PC-9 (cell line): Measurements from ENCODE around the gene ANKRD33B. TPM values are rescaled to one million over a fixed set of nuclear protein-coding genes. Genes with fewer than 3 reads are reported as not detected.

Source experiments
- BruUV-seq: library from RNA; stranded (reverse); fragments of 400-500 nt; replicated peaks from 2 replicates; lab custom pipeline; 2021; lab: Mats Ljungman, UMichigan
- CTCF ChIA-PET: fragments of 300-600 bp; sonication (Branson Sonifier 250); formaldehyde crosslinking; loops from one replicate; lab custom pipeline; 2022; ENCODE audit warnings: antibody characterized with exemption; lab: Charles Lee
- POLR2A ChIA-PET: fragments of 300-600 bp; sonication (Branson Sonifier 250); formaldehyde crosslinking; loops from one replicate; lab custom pipeline; 2022; ENCODE audit warnings: antibody characterized with exemption; ENCODE audit not compliant: unreplicated experiment; lab: Charles Lee
- DNase-seq, 2 experiments: peaks; one replicate each; pipeline versions ENCODE4 v3.0.0 to v3.0.0-alpha.2; 2015 to 2022; ENCODE audit warnings: mixed read lengths in 1 of 2
- H2AFZ ChIP-seq: fragments of 200-600 bp; sonication (generic); 2 replicates; pipeline ENCODE4 v1.8.1; 2017; ENCODE audit warnings: antibody characterized with exemption
- H3F3A ChIP-seq: fragments of 200-600 bp; sonication (generic); 2 replicates; pipeline ENCODE4 v1.8.1; 2017; ENCODE audit warnings: antibody characterized with exemption, mild to moderate bottlenecking, low read depth; ENCODE audit not compliant: insufficient read depth
- H3K27ac ChIP-seq: fragments of 200-600 bp; sonication (generic); 2 replicates; pipeline ENCODE4 v1.6.1; 2016; ENCODE audit warnings: mixed run types
- H3K27me3 ChIP-seq: fragments of 200-600 bp; sonication (generic); 2 replicates; pipeline ENCODE4 v1.6.1; 2016; ENCODE audit warnings: low read depth, mixed run types; ENCODE audit not compliant: insufficient read depth
- H3K36me3 ChIP-seq: fragments of 200-600 bp; sonication (generic); 2 replicates; pipeline ENCODE4 v1.6.1; 2016; ENCODE audit warnings: low read depth, mixed run types
- H3K4me1 ChIP-seq: fragments of 200-600 bp; sonication (generic); replicated peaks from 2 replicates; pipeline ENCODE4 v1.6.1; 2016; ENCODE audit warnings: mixed run types; ENCODE audit not compliant: insufficient read depth
- H3K4me2 ChIP-seq: fragments of 200-600 bp; sonication (generic); 2 replicates; pipeline ENCODE4 v1.6.1; 2017; ENCODE audit warnings: mixed run types
- H3K4me3 ChIP-seq: fragments of 200-600 bp; sonication (generic); 2 replicates; pipeline ENCODE4 v1.6.1; 2016; ENCODE audit warnings: mixed run types
- H3K79me2 ChIP-seq: fragments of 200-600 bp; sonication (generic); 2 replicates; pipeline ENCODE4 v1.6.1; 2017; ENCODE audit warnings: low read depth, mixed run types
- H3K9me2 ChIP-seq: fragments of 200-600 bp; sonication (generic); 2 replicates; pipeline ENCODE4 v1.8.1; 2017; ENCODE audit warnings: mild to moderate bottlenecking; ENCODE audit not compliant: insufficient read depth
- H3K9me3 ChIP-seq: fragments of 200-600 bp; sonication (generic); 2 replicates; pipeline ENCODE4 v1.8.1; 2016; ENCODE audit warnings: low read depth; ENCODE audit not compliant: insufficient read depth
- H4K20me1 ChIP-seq: fragments of 200-600 bp; sonication (generic); 2 replicates; pipeline ENCODE4 v1.8.1; 2017; ENCODE audit not compliant: insufficient read depth
- EZH2 ChIP-seq: fragments of 200-600 bp; sonication (generic); IDR thresholded peaks from 2 replicates; pipeline ENCODE4 v1.8.0; 2017; ENCODE audit warnings: antibody characterized with exemption, low read depth
- intact Hi-C: fragments of 100-400 bp; cut with micrococcal nuclease; formaldehyde crosslinking; loops from one replicate; pipeline ENCODE4 v1.10.0; 2022; ENCODE audit not compliant: unreplicated experiment
- total RNA-seq: library from RNA; stranded (reverse); gene quantifications from 2 replicates; pipeline ENCODE4 v1.2.3, GENCODE V29; 2021
- TF ChIP-seq, protein P1 (sequence below): fragments of 200-600 bp; sonication (generic); conservative IDR thresholded peaks from 2 replicates; pipeline ENCODE4 v1.6.1; 2017; ENCODE audit warnings: mixed run types, antibody characterized with exemption, mild to moderate bottlenecking, moderate library complexity

ANKRD33B gene
- total RNA-seq, 1 experiment from 2014 or later = 32.1 TPM

DNA sequence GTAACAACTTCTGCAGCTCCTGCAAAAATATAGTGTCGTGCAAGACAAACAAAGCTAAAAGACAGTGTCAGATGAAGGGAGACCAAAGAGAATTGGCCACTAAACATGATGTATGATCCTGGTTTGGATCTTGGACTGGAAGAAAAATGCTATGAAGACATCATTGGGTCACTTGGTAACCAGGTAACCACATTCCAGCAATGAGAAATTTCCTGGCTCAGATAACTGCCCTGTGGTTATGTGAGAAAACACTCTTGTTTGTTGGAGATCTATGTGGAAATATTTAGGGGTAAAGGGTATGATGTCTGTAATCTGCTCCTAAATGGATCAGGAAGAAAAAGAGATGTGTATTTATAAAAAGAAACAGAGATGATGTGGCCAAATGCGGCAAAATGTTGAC, 45.5 kb upstream of the ANKRD33B start:
- Histone ChIP-seq H3K4me1 (peaks cover 52% of the 10 kb centered on the region), H2AFZ (no peak overlapping the region), H3K27ac (peak overlapping the region; percentile 77), H4K20me1 (no peaks in the 10 kb centered on the region), H3K9me2 (no peaks in the 10 kb centered on the region), H3K4me2 (peak overlapping the region; percentile 40), H3K36me3 (no peaks in the 10 kb centered on the region), H3K27me3 (no peaks in the 10 kb centered on the region), H3K79me2 (no peaks in the 10 kb centered on the region), H3K9me3 (no peaks in the 10 kb centered on the region), H3F3A (peaks cover 40% of the 10 kb centered on the region), H3K4me3 (no peak overlapping the region)
- CTCF ChIA-PET = no interaction called here
- BruUV-seq = no TSS peak
- intact Hi-C loops = no loop called here
- TF ChIP-seq EZH2 = no peak
- TF ChIP-seq, protein P1, sequence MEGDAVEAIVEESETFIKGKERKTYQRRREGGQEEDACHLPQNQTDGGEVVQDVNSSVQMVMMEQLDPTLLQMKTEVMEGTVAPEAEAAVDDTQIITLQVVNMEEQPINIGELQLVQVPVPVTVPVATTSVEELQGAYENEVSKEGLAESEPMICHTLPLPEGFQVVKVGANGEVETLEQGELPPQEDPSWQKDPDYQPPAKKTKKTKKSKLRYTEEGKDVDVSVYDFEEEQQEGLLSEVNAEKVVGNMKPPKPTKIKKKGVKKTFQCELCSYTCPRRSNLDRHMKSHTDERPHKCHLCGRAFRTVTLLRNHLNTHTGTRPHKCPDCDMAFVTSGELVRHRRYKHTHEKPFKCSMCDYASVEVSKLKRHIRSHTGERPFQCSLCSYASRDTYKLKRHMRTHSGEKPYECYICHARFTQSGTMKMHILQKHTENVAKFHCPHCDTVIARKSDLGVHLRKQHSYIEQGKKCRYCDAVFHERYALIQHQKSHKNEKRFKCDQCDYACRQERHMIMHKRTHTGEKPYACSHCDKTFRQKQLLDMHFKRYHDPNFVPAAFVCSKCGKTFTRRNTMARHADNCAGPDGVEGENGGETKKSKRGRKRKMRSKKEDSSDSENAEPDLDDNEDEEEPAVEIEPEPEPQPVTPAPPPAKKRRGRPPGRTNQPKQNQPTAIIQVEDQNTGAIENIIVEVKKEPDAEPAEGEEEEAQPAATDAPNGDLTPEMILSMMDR = no peak
- DNase-seq = peak; percentile 35 to 96
- POLR2A ChIA-PET = no interaction called here

DNA sequence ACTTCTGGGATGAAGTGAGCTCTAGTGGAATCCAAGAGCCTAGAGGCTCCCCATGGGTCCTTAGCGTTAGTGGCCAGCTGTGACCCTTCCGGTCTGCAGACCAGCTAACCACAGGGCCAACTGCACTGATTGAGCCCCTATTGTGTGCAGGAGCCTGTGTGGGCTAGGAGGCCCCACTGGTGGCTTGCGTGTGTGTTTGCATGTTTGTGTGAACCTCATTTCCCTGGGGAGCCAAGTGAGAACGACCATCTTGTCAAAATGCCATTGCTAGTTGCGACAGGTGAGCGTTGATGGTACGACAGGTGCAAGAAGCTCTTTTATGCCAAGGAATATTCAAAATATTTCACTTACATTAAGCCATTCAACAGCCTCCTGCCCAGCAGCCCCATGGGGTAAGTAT, 44.1 kb upstream of the ANKRD33B start:
- H3K36me3 ChIP-seq = no peaks in the 10 kb centered on the region
- POLR2A ChIA-PET = no interaction called here
- intact Hi-C loops = no loop called here
- peaks cover 29% of the 10 kb centered on the region for H3F3A ChIP-seq
- H3K9me2 ChIP-seq = no peaks in the 10 kb centered on the region
- no peaks in the 10 kb centered on the region for H3K27me3 ChIP-seq
- H3K4me3 ChIP-seq = no peak overlapping the region
- TF ChIP-seq EZH2 = no peak
- TF ChIP-seq, protein P1 = no peak
- H3K4me2 ChIP-seq = no peak overlapping the region
- H4K20me1 ChIP-seq = no peaks in the 10 kb centered on the region
- H3K4me1 ChIP-seq = peaks cover 40% of the 10 kb centered on the region
- BruUV-seq = no TSS peak
- DNase-seq = no peak
- peak overlapping the region; percentile 77; the same call in 1 of the 2 replicates for H3K27ac ChIP-seq
- CTCF ChIA-PET = no interaction called here
- H3K79me2 ChIP-seq = no peaks in the 10 kb centered on the region
- H3K9me3 ChIP-seq = no peaks in the 10 kb centered on the region
- H2AFZ ChIP-seq = no peak overlapping the region

- TF ChIP-seq EZH2 = no peak
- TF ChIP-seq, protein P1 = no peak
- H3K9me2 ChIP-seq = no peaks in the 10 kb centered on the region
- intact Hi-C loops = no loop called here
- H3K79me2 ChIP-seq = no peaks in the 10 kb centered on the region
- H3K27ac ChIP-seq = no peak overlapping the region
- POLR2A ChIA-PET = interaction anchor here (0.6 to 0.8 kb wide), 2 partner anchors 19 to 37 kb away, joined by 8 to 10 read pairs; no protein-coding TSS in a partner anchor
- H3K4me3 ChIP-seq = no peak overlapping the region
- peaks cover 40% of the 10 kb centered on the region for H3K4me1 ChIP-seq
- CTCF ChIA-PET = interaction anchor here (0.6 kb wide), 2 partner anchors 65 to 90 kb away, joined by 6 to 8 read pairs; no protein-coding TSS in a partner anchor
- H3K9me3 ChIP-seq = no peaks in the 10 kb centered on the region
- no peaks in the 10 kb centered on the region for H4K20me1 ChIP-seq
- H3K27me3 ChIP-seq = no peaks in the 10 kb centered on the region
- DNase-seq = peak in 1 of 2 experiments; percentile 34
- no peak overlapping the region for H2AFZ ChIP-seq
- no TSS peak for BruUV-seq
- peaks cover 30% of the 10 kb centered on the region; the same call in 1 of the 2 replicates for H3F3A ChIP-seq
- H3K36me3 ChIP-seq = no peaks in the 10 kb centered on the region
- no peak overlapping the region for H3K4me2 ChIP-seq
Measured at GRCh38 chr5:10520706-10521105, 43.2 kb upstream of the ANKRD33B start.
